ENCODE results near the gene SLC23A2.
"Not testable (repeated sequence)": the region's sequence is repeated elsewhere in the genome, so short reads cannot be mapped to it uniquely, and the experiment has no call there.

SLC23A2 gene

DNA sequence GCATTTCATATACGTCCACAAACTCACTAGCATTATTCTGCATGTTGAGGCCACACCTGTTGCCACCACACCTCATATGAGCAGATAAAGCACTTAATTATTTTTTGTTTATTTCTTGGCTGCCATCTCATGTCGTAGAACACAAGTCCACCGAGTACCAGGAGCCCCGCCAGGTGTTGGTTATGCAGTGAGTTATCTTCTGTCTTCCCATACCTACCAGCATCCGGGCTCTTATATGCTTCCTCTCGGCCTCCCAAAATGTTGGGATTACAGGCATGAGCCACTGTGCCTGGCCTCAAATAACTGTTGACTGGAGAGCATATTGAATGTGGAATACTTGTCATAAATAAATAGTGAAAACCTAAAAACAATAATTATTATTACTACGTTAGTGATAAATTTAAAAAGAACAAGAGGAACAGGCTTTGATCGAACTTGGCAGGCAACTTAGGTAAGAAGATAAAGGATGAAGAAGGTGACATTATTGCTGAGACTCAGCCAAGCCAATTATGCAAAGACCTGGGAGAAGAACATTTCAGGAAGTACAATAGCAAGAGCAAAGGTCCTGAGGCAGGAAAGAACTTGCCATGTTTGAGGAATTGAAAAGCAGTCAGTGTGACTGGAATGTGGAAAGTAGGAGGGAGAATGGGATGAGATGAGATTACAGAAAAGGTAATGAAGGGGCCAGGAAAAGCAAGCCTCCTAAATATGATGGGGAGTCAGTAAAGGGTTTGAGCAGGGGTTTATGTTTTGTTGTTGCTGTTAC is 12.6 kb upstream of the SLC23A2 start:
- intact Hi-C loops (cut with DNase I): no loop called here
- no peak for DNase-seq

DNA sequence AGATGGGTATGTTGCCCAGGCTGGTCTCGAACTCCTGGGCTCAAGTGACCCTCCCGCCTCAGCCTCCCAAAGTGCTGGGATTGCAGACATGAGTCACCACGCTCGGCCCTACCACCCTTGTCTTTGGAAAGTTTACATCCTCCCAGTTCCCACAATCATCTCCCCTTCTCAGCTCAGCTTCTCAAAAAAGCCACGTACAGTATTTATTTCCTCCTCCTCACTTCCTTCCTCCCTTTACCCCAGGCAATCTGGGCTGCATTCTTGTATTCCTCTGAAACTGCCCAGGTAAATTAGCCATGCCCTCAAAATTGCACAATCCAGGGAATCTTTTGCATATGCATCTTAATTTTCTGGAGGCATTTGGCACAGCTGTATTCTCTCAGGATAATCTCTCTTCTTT is 7.4 kb upstream of the SLC23A2 start:
- intact Hi-C loops (cut with DNase I): no loop called here
- peak in 2 of 42 donors; percentile 14 to 27 for DNase-seq

DNA sequence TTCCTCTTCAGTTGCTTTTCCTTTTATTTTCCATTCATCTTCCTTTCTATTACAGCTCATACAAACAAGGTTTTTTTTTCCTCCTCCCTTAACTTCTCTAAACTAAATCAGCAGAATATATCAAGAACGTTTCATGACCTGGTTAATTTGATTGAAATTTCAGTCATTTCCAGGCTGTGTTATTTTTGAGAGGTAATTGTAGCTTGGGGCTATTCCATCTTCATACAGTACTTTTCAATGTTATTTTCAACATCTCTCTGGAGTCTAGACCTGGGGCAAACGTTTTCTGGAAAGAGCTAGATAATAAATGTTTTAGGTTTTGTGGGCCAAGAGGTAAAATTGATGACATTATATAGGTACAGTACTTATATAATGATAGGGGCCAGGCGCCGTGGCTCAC is 4.0 kb upstream of the SLC23A2 start:
- intact Hi-C loops (cut with DNase I): no loop called here
- DNase-seq: no peak

- DNase-seq; intact Hi-C loops (cut with DNase I): not testable (repeated sequence)
Measured at GRCh38 chr20:5004825-5005224, 3.5 kb upstream of the SLC23A2 start.

GRCh38 chr20:5003626-5004025 is 2.3 kb upstream of the SLC23A2 start:
- DNase-seq: no peak
- intact Hi-C loops (cut with DNase I): no loop called here

DNA sequence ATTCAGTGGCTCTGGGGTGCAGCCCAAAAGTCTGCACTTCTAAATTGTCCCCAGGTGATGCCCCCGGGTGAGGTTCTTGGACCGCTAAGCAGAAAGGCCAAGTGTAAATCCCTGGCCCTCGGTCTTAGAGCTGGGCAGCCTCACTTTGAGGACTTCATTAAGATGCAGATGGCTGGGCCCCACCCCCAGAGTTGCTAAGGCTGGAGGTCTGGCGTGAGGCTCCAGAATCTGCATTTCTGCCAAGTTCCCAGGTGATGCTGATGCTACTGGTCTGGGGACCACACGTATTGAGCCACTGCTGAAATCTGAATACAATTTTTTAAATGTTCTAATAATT is 735 bp upstream of the SLC23A2 start:
- intact Hi-C loops (cut with DNase I): no loop called here
- peak in 26 of 42 donors; percentile 7 to 56 (median 20) for DNase-seq

- intact Hi-C loops (cut with DNase I): no loop called here
- DNase-seq: peak; percentile 52 to 91 (median 73)
Measured at GRCh38 chr20:5000263-5001173, 792 bp downstream of the SLC23A2 start.

DNA sequence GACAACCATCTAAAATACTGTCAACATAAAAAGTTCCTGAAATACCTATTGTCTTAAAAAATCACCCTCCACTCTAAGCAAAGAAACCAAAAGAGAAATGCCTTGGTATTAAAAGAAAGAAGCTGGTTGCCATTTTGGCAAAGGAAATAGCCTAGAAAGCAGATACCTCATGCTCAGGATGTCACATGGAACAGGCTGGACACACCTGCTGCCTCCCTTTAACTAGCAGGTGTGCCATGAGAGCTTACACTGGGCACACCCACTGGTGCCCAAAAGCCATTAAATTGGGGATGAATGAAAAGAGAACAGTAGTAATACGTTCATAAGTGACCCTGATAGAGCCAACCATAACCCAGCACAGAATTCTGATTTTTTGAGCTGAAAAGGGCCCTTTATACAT is 1.5 kb downstream of the SLC23A2 start:
- intact Hi-C loops (cut with DNase I): no loop called here
- DNase-seq: no peak

- peak in 4 of 42 donors; percentile 8 to 40 (median 18) for DNase-seq
- intact Hi-C loops (cut with DNase I): no loop called here
Measured at GRCh38 chr20:4998160-4998651, 3.1 kb downstream of the SLC23A2 start.

DNA sequence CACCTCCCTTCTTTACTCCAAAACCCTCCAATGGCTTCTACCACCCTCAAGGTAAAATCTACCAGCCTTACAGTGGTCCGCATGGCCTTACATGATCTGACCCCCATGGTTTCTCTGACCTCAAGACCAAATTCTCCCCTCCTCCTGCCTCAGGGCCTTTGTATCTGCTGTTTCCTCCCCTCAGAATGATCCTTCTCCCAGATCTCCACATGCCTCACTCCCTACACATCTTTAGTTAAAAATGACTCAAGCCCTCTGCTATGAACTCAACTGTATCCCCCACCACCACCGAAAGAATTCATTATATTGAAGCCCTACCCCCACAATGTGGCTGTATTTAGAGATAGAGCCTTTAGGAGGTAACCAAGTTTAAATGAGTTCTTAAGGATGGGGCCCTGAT is 4.1 kb downstream of the SLC23A2 start:
- no peak for DNase-seq
- intact Hi-C loops (cut with DNase I): no loop called here

DNA sequence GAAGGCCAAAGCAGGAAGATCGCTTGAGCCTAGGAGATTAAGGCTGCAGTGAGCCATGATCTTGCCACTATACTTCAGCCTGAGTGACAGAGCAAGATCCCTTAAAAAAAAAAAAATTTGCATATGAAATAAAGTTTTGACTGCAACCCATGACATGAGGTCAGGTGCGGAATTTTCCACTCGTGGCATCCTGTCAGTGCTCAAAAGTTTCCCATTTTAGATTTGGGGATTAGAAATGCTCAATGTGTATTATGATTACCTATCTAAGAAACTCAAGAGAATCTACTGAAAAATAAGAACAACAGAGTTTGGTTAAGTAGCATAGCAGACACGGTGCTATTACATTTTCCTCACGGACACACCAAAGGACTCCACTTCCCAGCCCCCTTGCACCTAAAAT is 11.7 kb downstream of the SLC23A2 start:
- DNase-seq: peak in 5 of 42 donors; percentile 9 to 56 (median 20)
- intact Hi-C loops (cut with DNase I): no loop called here

DNA sequence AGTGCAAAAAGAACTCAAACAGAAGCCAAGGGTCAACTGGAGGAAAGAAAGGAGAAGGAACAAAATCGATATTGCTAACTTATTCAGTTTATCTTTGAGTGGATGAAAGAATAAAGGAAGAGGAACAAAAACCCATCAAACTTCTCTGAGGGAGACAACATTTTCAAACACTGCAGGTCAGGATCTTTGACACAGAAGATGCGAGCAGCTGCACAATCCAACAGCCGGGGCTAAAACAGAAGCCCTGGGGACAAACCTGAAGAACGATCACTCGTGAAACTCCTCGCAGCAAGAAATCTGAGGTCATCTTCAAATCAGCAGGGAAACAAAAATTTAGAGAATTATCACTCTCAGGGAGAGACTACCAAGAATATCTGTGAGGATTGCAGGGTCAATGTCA is 14.2 kb downstream of the SLC23A2 start:
- DNase-seq: no peak
- intact Hi-C loops (cut with DNase I): no loop called here

- intact Hi-C loops (cut with DNase I): no loop called here
- no peak for DNase-seq
Measured at GRCh38 chr20:4985658-4986057, 15.7 kb downstream of the SLC23A2 start.

- intact Hi-C loops (cut with DNase I): no loop called here
Measured at GRCh38 chr20:4982281-4982680, 19.0 kb downstream of the SLC23A2 start.

DNA sequence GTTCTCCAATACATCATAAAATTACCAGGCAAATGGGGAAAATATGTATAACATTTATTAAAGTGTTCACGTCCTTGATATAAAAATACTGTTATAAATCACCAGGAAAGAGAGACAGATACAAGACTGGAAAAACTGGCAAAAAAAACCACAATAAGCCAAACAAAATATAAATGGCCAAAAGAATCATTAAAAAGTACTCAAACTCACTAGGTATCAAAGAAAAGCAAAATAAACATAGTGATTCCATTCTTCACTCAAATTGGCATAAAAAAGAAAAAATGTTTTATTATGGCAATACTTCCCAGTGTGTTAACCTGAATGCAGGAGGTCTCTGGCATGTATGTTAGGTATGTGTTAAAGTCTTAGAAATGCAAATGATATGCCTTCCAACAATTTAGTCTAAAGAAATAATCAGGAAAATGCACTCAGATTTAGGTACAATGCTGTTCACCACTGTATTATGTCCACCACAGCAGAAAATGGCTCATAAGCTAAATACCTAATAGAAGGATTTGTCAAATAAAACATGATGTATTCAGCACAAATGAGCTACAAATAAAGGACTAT is 21.4 kb downstream of the SLC23A2 start:
- intact Hi-C loops (cut with DNase I): no loop called here
- no peak for DNase-seq

More at GRCh38 chr20:4982281-4982680, 19.0 kb downstream of the SLC23A2 start:
- no peak for DNase-seq

DNA sequence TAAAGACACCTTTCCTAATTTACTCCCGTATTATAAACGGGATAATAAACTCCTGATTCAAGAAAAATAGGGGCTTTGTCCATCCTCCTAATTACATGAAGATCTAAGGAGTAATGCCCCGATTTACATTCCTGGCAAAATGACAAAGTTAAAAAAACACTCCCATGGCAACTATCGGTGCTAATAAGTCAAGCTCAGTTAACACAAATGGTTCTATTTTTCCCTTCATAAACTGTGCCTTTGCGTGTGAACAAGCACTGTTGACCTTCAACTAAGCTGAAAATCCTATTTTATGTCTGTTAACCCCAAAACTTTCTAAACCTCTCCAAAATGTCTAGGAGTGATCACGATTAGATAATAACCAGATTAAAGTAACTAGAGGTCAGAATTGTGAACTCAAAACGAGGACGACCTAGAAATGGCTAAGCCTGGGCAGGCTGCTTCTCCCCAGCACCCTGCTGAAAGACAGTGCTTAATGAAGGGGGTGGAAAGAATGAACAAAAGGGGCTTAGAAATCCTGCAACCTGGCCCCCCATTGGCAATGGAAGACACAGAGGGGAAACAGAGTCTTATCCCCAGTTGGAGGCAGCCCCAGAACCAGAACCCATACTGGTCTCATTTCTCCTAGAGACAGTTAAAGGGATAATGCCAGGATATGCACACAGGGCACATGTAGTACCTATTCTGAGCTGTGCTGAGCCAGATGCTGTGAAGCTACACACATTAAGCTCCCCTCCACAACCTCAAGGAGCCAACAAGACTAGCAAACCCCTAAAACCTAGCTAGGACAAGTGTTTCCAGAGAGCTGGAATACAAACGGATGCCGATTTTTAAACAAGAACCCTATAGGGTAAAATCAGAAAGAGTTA is 23.0 kb downstream of the SLC23A2 start:
- peak in 2 of 42 donors; percentile 19 to 26 for DNase-seq
- intact Hi-C loops (cut with DNase I): no loop called here

GRCh38 chr20:4976014-4976413 is 25.3 kb downstream of the SLC23A2 start:
- DNase-seq: peak in 1 of 42 donors; percentile 3
- intact Hi-C loops (cut with DNase I): not testable (repeated sequence)

DNA sequence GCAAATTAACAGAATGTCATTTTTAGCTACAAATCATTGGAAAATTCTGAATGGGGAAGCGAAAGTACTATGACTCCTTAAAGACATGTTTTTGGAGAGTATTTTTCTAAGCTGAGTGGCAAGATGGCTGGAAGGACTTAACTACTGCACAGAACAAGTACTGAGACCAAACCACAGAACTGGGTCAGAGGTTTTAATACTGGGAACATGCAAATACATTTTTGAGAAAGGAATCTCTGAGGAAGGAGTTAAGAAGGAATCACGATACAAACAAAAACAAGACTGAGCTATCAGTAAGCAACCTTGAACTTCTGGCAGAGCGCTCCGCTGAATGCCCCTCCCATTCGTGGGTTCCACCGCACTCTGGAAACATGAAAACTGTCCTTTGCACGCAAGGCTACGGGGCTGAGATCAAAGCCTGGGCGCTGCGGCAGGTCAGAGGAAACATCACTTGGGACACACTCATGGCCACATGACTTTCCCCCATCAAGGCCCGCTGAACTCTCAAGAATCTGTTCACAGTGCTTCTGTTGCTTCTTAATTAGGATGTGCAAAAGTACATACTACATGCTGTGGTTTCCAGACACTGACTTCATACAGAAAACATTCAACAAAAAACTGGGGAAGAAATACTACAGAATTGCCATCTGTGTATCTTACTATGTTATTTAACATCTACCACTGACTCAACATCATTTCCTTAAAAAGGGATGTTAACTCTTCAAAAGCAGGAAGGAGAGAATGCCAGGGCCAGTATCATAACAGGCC is 27.8 kb downstream of the SLC23A2 start:
- peak in 11 of 42 donors; percentile 11 to 59 (median 22) for DNase-seq
- intact Hi-C loops (cut with DNase I): no loop called here
